MM.1S (cell line): ENCODE data around the gene MVP.

ENCODE experiments used
- EZH2 ChIP-seq: fragments of 300-600 bp; sonication (generic); optimal IDR thresholded peaks from 2 replicates; pipeline ENCODE3; 2017; ENCODE audit warnings: low read depth, mild to moderate bottlenecking, antibody characterized with exemption, low read length, mixed read lengths
- TF ChIP-seq, protein P1 (sequence below): fragments of 300-600 bp; sonication (generic); IDR thresholded peaks from 2 replicates; pipeline ENCODE4 v1.5.1; 2016; ENCODE audit warnings: antibody characterized with exemption, low read length, mixed read lengths

DNA sequence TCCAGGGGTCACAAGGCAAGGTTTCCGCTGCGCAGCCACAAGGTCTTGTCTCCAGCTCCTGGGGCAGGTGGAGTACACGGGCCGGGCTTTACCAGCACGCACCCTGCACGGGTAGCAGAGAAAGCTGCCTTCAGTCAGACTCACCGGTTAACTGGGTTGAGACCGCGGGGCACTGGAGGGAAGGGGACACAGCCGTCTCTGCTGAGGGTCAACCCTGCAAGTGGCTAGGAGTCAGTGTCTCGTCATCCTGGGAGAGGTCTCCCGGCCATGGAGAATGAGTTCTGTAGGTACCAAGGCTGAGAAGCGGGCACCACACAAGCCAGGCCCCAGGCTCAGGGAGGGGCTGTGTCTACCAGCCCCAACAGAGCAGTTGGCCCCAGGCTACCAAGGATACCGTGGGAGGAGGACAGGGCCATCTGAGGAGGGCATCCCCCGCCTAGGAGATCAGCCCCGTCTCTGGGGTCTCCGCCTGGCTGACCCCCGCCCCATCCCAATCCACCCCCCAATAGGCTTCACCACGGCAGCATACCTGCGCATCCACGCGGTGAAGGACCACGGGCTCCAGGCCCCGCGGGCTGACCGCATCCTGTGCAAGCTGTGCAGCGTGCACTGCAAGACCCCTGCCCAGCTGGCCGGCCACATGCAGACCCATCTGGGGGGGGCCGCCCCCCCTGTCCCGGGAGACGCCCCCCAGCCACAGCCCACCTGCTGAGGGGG lies 11.1 kb upstream of the MVP start:
- no peak for TF ChIP-seq EZH2
- TF ChIP-seq, protein P1, sequence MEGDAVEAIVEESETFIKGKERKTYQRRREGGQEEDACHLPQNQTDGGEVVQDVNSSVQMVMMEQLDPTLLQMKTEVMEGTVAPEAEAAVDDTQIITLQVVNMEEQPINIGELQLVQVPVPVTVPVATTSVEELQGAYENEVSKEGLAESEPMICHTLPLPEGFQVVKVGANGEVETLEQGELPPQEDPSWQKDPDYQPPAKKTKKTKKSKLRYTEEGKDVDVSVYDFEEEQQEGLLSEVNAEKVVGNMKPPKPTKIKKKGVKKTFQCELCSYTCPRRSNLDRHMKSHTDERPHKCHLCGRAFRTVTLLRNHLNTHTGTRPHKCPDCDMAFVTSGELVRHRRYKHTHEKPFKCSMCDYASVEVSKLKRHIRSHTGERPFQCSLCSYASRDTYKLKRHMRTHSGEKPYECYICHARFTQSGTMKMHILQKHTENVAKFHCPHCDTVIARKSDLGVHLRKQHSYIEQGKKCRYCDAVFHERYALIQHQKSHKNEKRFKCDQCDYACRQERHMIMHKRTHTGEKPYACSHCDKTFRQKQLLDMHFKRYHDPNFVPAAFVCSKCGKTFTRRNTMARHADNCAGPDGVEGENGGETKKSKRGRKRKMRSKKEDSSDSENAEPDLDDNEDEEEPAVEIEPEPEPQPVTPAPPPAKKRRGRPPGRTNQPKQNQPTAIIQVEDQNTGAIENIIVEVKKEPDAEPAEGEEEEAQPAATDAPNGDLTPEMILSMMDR, result no peak
